ENCODE measurements around the gene VWC2L.

Gene VWC2L

GRCh38 chr2:214543386-214543955 lies 132.6 kb downstream of the VWC2L start:
- no peak for DNase-seq

- no peak for DNase-seq
Observed at GRCh38 chr2:214545898-214546542, 135.2 kb downstream of the VWC2L start.

DNA sequence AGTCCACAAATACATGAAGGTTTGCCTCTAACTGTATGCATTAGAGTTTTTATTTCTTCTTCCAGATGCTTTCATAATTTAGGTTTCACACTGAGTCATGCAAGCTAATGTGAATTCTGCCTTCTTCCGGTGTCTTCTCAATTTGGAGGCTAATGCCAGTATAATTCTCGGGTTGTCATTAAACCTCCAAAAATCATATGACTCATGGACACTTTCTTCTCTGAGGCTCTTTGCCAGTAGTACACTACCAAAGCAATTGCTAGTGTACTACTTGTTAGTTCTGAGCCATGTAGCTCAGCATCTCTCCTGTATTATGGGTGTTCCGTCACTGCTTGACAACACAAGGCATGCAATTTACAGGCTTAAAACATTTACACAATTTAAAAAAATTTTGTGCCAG lies 137.1 kb downstream of the VWC2L start:
- DNase-seq: no peak

DNA sequence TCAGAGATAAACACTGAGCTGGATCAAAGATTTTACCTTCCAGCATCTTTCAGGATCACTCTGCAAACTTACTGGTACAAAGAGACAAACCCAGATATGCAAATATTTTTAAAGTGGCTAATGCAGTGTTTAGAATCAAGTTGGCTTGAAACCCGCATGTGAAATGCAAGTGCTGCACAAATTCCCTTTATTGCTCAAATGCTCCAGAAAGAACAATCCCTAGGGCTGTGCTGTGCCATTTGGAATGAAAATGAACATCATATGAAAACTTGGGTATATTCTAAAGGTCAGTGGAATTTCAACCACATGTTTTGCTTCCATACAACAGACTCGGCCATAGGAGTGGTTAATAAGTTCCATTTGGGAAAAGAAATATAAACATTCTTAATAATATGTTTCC lies 139.1 kb downstream of the VWC2L start:
- no peak for DNase-seq

DNA sequence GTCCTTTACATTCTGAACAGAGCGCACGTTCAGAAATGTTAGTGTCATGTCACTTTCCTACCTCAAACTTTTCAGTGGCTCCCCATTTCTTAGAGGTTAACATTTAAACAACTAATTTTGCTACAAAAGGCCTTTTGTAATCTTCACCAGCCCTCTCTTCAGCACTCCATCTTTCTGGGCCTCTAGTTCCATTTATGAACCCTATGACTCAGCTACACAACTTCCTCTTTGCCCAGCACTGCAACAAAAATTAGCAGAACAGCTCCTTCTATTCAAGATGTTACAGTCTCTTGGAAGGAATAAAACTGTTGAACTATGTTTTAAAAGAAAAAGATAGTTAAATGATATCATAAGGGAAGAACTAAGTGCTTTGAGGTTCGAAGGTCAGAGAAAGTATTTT lies 139.9 kb downstream of the VWC2L start:
- no peak for DNase-seq

- no peak for DNase-seq
Observed at GRCh38 chr2:214557884-214558283, 147.0 kb downstream of the VWC2L start.

DNA sequence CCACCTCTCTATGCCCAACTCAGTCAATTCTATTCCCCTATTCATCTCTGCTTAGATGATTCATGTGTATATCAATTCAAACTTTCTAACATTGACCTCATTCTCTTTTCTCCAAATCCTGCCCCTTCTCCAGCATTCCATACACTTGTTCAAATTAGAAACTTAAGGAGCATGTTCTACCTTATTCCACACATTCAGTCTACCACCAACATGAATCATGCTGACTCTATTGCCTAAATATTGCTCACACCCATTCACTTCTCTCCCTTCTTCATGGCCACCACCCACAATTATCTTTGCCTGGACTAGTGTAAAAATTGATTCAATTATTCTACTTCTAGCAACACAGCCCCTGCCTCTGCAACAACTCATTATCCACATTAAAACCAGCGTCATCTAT lies 147.5 kb downstream of the VWC2L start:
- DNase-seq: no peak

DNA sequence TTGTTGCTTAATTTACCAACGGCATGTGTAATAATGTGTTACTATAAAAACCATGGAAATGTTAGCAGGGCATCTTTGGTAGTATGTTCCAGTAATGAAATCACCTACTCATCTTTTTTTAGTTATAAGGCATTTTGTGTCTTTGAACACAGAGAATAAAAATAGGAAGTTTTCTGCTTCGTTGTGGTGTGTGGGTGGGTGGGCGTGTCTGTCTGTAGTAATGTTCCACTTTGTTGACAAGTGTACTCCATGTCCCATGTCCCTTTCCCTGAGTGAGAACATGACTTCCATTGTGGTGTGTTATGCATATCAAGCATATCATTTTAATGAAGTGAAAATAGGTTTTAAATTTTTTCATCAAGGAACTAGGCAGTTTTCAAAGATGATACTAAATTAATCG lies 149.3 kb downstream of the VWC2L start:
- no peak for DNase-seq

DNA sequence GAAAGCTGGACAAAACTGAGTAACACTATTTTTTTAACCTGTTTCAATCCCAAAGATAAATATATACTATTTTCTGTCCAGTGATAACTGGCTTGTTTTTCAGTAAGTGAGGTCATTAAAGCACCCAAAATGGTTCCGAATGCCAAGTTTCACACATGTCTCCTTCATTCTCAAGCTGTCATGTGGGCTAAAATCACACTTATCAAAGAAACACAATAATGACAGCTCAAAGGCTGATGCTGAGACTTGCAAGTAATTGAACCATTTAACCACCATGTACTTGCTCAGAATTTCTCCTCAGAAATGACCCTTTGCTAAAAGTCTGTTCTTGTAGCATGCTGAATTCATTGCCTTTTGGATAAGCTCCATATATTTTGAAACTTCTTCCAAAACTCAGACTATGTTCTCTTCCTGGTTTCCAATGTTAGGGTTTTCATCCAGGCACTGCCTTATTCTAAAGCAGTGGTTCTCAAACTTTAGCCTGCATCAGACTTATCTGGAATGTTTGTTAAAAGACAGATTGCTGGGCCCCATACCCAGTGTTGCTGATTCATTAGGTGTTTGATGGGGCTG lies 149.8 kb downstream of the VWC2L start:
- DNase-seq: no peak

DNA sequence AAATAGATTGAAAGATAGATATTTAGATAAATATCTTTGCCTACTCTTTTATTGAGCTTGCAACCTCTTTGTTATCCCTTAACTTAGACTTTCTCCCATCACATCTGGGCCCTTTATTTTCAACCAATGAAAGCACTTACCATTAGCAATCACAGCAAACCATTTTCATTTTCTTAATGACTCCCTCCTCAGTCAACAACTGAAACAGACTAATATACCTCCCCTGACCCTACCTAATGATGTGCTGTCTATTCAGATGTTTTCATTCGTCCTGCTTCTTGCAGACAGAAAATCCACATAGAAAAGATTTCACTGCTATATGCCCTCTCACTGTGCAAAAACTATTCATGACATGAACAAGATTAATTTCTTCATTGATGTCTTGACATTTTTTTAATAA lies 154.4 kb downstream of the VWC2L start:
- no peak for DNase-seq

DNA sequence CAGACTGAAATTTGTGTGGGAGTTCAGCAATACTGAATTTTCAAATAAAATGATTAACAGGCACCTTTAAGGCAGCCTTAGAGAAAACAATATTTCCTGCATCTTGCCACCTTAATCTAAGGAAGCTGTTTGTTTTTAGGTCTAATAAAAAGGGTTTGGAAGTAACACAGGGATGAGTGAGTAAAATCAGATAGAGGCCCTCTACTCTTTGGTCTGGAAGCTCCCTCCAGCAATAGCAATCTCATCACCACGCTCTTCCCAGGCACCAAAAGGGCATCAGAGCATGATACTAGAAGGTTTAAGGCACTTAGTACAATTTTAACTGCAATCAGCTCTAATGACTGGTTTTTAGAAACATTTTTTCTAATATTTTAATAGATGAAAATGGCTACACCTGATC lies 155.6 kb downstream of the VWC2L start:
- no peak for DNase-seq

DNA sequence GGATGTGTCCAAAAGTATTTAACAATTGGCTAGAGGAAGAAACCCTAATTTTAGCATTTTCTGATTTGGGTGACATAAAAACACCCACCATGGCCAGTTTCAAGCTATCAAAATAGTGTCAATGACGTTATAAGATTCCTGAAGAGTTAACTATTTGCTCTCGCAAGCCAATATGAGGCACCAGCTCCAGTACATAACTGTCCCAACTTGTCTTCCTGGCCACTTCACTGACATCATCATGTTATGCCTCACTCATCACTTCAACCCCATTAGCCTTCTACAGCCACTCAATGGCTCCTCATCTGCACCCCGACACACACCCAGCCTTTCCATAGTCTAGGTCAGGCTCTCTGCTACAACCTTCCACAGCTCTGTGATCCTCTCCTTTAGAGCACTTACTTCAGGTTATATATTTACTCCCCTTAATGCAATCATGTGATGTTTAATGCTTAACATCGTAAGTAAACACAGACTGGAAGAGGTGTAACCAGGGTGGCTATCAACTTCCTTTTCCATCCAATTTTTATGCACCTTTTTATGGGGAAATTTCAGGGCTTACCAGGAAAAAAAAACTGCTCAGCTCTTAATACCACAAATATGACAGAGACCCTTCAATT lies 158.7 kb downstream of the VWC2L start:
- DNase-seq: no peak

DNA sequence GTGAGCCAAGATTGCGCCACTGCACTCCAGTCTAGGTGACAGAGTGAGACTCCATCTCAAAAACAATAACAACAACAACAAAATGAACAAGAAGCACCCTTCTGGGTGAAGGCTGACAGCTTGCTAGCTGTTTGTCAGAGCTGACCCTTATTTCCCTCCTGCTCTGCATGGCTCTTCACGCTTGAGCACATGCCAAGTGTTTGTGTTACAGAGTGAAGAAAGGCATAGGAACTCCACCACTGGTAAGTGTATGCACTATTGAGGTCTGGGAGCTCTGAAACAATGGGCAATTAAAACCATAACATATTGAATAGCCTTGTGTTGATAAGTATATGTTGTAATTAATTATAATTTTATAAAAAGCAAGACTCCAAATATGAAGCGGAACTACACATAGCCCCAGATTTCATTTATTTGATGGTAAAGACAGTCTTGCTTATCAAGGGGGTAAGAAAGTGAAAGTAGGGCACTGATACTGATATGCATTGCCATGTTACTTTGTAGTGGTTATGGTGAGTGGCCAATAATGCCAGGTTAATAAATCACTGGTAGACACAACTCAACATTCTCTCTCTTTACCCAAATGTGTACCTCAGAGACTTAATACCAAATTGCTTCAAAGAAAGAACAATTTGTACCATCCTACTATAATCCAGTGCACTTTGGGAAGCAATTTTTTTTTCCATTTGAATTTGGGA lies 163.4 kb downstream of the VWC2L start:
- DNase-seq: no peak

DNA sequence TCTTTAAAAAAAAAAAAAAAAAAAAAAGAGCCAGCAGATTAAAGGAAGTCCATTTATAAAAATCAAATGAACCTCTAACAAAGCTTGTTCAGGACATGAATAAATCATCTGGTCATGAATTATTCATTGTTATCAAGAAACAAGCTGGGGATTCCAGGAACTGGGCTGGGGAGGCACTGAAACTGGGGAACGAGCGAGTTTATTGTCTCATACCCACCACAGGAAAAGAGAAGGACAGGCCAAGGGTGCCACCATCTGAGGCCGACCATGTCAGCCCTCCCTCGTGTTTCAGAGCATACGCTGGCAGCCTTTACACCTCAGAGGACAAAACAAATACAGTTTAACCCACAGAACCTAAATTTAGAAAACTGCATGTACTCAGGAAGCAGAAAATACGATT lies 164.2 kb downstream of the VWC2L start:
- peak; percentile 41 for DNase-seq

GRCh38 chr2:214575465-214575864 lies 164.6 kb downstream of the VWC2L start:
- DNase-seq: no peak

DNA sequence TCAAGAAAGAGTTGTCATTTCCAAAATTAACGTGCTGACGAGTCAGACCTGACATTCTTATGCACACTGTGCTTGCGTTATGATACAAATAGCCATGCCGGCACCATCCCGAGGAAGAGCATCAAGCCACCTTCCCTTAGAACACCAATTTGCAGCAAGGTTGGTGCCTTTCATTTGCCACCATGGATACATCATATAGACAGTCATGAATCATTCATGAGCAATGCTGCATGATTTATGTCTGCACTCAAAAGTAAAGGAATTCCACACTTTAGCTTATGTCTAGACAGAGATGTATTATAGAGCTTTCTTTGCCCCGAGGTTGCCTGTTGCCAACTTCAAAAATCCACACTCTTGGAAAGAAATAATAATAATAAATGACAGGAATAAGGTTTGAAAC lies 166.9 kb downstream of the VWC2L start:
- DNase-seq: no peak

DNA sequence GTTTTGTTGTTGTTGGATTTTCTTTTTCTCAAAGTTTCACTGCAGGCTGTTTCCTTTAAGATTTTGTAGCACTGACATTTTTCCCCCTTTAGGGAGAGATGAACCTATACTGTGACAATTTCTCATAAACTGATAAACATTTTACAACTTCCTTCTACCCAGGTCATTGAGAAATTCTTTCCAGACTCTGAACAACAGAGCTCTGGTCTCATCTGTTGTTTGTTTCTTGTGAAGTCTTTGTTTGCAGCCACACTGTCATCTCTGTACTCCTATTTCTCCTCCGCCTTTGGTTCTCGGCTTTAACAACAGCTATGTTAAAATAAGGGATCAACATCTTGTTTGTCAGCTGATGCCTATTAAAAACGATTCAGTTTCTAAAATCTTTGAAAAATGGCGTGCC lies 167.6 kb downstream of the VWC2L start:
- DNase-seq: no peak

DNA sequence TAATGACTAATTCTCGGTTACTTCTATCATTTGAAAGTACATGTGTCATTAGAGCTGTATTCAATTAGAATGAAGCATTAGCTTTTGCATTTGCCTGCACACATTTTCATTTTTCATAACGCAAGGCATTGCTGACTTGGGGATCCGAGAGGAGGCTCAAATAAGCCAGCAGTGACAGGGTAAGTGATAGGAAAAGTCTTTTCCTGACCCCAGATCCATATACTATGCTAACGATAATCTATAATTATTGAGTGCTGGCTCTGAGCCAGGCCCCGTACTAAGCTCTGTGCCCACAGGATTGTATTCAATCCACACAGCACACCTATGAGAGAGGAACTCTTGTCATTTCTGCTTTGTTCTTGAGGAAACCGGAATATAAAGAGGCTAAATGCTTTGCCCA lies 168.2 kb downstream of the VWC2L start:
- DNase-seq: no peak

GRCh38 chr2:214587442-214587841 lies 176.6 kb downstream of the VWC2L start:
- no peak for DNase-seq

- no peak for DNase-seq
Observed at GRCh38 chr2:214591366-214591765, 180.5 kb downstream of the VWC2L start.

DNA sequence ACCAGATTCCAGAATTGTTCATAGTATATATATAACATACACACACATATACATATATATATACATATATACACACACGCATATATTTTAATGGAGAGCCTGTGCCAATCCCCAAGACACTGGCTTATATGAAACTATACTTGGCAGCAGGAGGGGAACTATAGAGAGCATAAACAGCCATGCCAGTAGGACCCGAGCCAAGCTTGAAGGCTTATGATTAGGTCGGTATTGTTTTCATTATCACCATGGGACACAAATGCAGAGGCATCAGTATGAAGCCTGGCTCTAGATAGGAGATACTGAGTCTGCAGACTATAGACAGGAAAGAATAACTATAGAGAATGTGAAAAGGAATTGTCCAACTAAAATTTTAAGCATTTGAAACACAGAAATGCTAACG lies 181.2 kb downstream of the VWC2L start:
- no peak for DNase-seq

DNA sequence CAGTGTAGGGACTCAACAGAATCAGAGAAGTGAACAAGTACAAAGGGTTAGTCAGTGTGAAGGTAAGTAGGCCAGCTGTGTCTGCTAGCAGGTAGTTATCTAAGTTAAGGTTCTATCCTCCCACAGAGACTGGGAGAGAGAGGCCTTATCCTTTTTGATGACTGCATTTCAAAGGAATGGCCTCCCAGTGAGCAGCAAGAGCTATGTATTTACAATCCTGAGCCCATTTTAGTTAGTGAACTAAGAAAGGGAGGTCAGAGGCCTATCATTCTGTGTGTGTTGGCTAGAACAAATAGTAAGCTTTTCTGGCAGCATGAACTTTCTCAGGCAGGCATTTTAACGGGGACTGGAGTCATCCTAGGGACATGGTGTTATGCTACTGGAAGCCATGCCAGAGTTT lies 182.9 kb downstream of the VWC2L start:
- DNase-seq: no peak

GRCh38 chr2:214601852-214602633 lies 191.2 kb downstream of the VWC2L start:
- no peak for DNase-seq

Data from activated CD4-positive, alpha-beta T cell treated with anti-CD3 and anti-CD28 coated beads, Interleukin-10, Interleukin-2, amounts not matched to agents 100 ng/mL and 50 ng/mL, durations not matched to agents 16 hours and 8 hours (primary cell).